NCI-H460 (cell line): ENCODE results near the gene ZBTB42. TPM values are rescaled to one million over a fixed set of nuclear protein-coding genes. Genes with fewer than 3 reads are reported as not detected.
"Not testable (repeated sequence)": the region's sequence is repeated elsewhere in the genome, so short reads cannot be mapped to it uniquely, and the experiment has no call there.

Experiments used
- DNase-seq: peaks from one replicate; pipeline ENCODE4 v3.0.0-alpha.2; 2016; ENCODE audit warnings: low read depth; ENCODE audit errors: extremely low read depth
- total RNA-seq: library from RNA; depleted of rRNA; stranded (reverse); fragments of >200 nt; shearing (Covaris generic); gene quantifications from 2 replicates; pipeline ENCODE4 v1.2.3, GENCODE V29; 2014

The ZBTB42 gene
- total RNA-seq, 1 experiment from 2014 or later: 3.1 TPM

DNA sequence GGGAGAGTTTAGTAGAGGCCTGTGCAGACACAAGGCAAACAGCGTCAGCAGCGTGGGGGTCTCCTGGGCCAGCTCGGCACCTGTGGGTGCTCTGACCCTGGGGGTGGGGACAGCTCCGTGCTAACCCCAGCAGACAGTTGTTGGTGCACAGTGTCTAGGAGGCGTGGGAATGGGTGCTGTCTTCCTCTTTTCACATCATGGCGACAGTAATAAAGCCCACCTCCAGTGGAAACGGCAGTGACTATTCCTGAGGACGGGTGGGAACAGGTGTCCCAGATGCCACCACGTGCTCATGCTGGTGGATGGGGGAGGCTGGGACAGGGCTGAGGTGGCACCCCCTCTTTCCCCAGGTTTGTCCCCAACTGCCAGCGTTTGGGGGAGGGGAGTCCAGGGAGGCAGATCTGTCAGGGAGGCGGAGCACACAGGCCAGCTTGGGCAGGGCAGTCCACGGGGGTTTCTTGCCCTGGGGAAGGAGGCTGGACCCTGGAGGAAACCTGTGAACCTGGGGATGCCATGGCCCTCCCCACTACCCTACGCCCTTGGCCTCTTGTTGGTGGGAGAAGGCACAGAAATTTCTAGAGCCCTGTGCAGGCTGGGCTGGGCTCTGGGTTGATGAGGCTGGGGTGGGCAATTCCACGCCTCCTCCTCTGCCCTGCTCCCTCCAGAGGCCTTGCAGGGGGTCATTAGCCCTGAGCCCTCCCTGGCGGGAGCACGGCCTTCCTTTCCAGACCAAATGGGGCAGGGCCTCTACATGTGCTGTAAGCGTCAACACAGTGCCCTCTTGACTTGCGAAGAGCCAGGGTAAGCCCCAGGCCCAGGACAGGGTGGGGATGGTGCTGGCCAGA is 3.8 kb downstream of the ZBTB42 start:
- DNase-seq: no peak

DNA sequence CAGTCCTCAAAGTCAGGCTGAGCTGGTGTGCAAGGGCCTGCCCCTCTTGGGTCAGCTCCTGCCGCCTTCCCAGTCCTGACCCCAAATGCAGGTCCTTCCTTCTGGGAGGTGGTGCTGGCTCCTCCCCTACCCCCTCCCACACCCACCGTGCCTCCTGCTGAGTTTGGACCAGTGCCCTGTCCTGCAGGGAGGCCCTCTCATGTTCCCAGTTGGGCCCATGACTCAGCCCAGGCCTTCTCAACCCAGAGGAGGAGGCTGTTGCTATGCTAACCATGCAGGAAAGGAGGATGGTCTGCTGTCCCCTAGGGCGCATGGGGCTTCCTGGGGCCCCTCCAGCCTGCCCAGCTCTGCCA is 4.4 kb downstream of the ZBTB42 start:
- no peak for DNase-seq

DNA sequence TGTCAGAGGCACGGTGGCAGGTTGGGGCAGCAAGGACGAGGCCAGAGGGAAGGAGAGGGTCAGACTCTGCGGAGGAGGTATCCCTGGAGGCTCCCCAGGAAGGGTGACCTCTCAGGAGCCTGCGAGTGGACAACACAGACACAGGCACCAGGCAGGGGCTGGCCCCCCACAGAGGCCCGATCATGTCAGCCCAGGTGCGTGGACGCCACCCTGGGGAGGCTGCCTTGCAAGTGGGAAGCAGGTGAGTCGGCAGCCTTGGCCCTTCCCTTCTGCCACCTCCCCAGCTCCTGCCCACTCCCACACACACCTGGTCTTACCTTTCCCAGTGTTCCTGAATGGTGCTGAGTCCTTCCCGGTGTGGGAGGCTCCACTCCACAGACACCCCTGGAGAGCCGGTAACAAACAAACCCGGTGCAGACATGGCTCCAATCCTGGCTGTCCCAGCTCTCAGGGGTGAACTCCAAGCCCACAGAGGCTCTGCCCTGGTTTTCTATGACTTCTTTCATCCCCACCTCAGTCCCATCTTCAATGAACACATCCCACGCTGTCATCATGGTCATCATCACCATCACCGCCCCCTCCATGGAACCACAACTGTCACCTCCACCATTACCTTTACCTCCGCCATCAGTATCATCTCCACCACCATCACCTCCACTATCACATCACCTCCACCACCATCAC is 5.2 kb downstream of the ZBTB42 start:
- no peak for DNase-seq

DNA sequence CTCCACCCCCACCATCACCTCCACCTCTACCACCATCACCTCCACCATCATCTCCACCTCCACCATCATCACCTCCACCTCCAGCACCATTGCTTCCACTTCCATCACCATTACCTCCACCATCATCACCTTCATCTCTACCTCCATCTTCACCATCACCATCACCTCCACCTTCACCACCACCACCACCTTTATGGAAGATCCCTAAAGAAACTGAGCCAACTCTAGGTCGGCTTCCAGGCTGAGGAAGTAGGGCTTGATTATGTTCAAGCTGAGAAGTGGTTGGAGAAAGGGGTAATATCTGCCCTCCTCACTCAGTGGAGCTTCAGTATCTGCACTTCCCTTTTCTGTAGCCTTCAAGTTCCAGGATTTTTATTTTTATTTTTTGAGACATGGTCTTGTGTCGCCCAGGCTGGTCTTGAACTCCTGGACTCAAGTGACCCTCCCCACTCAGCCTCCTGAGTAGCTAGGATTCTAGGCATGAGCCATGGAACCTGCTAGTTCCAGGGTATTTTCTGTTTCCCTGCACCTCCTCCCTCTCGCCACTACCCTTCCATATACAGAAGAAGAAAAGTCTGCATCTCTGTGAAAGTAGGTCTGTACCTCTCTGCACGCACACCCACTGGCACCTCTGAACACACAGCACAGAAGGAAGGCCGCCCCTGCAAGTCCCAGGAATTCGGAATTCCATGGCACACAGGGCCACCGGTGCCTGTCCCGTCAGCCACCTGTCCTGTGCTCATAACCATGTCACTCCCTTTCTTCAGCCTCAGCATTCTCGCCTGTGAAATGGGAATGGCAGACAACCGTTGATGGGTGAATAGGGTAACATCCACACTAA is 5.9 kb downstream of the ZBTB42 start:
- DNase-seq: no peak

DNA sequence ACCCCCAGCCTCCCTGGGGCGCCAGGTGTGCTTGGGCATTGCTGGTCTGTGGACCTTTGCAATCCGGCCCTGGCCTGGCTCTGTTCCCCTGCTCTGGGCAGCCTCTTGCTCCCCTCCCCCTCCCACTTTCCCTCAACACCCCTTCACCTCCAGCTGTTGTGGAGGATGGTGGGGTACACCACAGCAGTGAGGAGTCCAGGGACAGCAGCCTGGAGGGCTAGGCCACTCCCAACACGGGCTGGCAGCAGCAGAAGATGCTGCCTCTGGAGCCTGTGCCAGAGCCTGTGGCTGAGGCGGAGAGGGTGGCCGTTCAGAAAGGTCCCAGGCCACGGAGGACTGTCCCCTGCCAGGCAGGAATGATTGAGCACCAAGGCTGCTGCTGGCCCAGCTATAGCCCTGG is 7.6 kb downstream of the ZBTB42 start:
- DNase-seq: no peak

DNA sequence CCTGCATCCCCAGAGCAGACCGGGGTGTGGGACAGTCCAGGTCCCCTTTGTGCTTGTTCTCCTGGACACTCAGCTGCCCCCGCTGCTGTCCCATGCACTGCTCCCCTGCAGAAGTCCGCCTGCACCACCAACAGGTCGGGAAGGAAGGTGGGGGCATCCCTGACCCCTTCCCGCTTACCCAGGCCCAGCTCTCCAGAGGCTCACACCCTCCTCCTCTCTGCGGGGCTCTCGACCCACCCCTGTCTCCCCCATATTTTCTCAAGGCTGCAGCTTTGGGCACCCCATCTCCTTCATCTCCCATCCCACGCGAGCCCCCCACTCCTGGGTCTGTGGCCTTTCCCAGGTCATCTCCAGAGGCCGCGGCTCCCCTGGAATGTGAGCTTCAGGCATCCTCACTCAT is 9.4 kb downstream of the ZBTB42 start:
- DNase-seq: no peak

DNA sequence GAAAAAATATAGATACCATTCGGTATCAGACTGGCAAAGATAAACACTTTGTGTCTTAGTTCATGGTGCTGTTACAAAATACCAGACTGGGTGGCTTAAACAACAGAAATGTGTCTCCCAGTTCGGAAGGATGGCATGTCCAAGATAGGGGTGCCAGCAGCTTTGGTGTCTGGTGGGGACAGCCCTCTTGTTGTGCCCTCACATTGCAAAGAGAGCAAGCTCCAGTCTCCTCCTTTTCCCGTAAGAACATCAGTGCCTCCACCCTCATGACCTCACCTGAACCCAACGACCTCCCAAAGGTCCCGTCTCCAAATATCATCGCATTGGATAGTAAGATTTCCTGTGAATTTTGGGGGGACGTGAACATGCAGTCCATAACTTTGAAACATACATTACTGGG is 12.4 kb downstream of the ZBTB42 start:
- DNase-seq: no peak

DNA sequence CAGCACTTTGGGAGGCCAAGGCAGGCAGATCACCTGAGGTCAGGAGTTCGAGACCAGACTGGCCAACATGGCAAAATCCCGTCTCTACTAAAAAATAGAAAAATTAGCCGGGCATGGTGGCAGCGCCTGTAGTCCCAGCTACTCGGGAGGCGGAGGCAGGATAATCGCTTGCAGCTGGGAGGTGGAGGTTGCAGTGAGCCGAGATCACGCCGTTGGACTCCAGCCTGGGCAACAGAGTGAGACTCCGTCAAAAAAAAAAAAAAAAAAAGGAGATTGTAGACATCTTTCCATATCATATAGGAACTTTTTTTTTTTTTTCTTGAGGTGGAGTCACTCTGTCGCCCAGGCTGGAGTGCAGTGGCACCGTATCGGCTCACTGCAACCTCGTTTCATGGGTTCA is 13.8 kb downstream of the ZBTB42 start:
- not testable (repeated sequence) for DNase-seq

DNA sequence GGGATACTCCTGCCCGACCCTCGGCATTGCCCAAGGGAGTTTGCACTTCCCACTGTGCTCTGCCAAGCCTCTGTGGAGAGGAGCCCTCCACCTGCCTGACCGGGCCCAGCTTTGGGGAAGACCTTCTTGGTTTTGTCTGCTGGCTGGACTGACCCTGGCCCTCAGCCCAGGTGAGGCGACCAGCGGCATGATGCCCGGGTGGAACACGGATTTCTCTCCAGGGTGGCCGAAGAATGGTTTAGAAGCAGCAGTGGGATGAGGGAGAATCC is 15.6 kb downstream of the ZBTB42 start:
- no peak for DNase-seq

DNA sequence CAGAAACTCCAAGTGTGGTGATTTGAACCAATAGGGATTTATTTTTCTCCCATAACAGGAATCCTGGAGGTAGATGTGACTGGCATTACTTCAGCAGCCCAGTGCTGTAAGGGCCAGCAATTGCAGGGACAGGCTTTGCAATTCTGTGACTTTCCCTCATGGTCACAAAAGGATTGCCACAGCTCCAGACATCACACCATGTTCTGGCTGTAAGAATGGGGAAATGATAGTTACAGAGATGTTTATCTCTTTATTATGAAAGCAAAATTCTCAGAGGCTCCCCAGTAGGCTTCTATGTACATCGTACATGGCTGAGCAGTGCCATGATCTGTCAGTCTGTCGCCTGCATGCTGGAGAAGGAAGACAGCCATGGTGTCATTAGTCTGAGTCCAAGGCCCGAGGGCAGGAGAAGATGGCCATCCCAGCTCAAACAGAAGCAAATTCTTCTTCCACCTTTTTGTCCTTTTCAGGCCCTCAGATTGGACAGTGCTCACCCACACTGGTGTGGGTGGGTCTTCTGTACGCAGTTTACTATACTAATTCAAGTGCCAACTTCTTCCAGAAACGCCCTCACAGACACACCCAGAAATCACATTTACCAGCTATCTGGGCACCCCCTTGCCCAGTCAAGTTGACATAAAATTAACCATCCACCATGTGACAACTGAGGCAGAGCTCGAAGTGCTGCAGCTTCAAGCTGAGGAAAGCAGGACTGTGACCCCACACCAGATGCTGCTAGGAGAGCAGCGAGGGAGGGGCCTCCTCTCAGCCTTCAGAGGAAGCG is 17.2 kb downstream of the ZBTB42 start:
- no peak for DNase-seq

DNA sequence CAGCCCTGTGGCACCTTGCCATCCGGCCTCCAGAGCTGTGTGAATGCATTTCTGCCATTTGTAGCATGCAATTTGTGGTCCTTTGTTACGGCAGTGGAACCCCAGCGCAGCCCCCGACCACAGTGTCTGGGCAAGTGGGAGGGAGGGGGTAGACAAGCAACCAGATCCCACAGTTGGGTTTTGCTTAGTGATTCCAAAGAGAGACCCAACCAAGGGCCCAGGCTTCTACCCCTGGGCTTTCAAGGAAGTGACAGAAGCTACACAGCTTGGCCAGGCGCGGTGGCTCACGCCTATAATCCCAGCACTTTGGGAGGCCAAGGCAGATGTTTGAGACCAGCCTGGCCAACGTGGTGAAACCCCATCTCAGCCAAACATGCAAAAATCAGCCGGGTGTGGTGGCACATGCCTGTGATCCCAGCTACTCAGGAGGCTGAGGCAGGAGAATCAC is 17.8 kb downstream of the ZBTB42 start:
- DNase-seq: no peak

DNA sequence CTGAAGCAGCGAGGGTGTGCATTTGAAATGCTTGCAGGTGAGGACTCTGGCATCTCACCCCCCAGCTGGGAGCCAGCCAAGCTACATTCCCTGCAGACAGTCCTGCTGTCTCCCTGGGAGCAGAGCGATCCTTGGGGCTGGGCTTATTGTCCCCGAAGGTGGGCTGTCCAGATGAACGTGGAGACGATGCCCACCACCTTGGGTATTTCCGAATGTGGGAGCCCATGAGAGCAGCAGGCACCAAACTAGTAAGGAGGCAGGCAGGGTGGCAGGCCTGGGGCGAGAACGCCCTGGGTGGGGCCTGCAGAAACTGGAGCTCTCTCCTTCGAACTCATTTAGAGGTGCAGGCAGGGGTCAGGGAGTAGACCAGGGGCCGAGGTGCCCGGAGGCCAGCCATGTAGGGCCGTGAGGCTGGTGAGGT is 18.5 kb downstream of the ZBTB42 start:
- DNase-seq: no peak

DNA sequence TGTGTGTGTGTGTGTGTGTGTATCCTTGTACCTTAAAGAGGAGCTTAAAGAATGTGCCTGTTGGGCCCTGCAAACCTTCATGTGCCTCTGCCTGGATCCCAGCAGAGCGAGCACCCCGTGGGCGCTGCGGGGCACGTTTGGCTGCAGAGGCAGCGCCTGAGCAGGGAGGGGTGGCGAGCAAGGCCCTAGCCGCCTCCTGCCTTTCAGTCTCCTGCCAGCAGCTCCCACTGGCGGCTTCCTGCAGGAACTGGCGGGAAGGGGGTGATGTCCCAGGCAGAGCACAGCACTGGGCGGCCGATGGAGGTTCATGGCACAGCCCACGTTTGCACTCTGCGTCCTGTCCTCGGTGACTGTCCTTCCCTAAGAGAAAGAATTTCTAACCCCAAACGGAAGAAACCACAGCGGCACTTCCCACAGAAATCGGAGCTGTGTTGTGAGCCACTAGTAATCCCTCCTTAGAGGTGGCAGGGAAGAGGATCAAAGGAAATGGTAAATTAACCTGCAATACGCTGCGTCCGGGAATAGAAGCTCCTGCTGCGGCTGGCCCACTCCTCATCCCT is 19.8 kb downstream of the ZBTB42 start:
- peak; percentile 74 for DNase-seq

DNA sequence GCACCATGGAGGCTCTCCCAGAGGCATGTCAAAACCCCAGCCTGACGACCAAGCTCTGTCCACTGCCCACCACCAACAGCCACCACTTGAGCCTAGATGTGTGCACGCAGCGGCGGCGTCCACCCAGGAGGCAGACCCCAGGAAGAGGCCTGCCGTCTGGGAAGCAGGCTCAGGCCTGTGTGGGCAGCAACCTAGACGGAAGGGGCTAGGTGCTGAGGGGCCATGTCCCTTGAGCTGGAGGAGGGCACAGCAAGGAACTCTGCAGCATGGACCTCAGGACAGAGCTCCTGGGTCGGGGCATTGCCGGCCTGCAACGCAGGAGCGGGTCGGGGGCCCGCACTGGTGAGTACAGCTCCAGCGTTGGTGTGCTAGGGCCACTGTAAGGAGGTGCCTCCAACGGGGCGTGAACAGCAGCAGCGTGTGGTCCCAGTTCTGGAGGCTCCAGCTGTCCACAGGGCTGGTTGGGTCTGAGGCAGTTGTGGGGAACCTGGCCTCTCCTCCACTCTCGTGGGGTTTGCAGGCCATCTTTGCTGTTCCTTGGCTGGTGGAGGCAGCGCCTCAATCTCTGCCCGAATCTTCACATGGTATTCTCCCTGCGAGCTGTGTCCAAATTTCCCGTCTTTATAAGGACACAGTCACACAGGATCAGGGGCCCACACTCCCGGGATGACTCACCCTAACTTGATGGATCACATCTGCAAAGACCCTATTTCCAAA is 20.5 kb downstream of the ZBTB42 start:
- DNase-seq: no peak

DNA sequence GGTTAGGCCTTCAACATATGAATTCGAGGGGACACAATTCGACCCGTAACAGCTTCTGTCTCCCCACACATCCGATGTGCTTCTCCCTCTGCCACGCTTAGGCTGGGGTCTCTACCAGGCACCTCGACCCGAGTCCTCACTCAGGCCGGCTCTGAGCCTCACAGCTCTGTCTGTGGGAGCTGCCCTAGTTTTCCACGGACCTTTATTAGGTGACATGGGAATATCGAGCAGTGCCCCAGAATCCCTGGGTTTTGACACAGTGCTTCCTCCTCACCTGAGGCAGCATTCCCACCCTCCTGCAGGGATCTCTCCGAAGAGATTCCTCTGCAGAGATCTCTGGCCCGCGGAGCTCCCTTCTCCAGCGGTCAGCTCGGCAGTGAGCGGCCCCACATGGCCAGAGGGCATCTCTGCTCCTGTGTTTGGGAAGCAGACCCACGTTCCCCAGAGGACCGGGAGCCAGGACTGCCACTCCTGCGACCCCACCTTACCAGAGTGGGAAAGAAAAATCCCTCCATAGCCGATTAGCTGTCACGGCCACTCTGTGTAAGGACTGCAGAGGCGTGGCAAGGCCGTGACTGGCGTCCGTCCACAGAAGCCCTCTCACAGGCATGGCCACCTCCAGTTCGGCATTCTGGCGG is 21.2 kb downstream of the ZBTB42 start:
- DNase-seq: no peak

DNA sequence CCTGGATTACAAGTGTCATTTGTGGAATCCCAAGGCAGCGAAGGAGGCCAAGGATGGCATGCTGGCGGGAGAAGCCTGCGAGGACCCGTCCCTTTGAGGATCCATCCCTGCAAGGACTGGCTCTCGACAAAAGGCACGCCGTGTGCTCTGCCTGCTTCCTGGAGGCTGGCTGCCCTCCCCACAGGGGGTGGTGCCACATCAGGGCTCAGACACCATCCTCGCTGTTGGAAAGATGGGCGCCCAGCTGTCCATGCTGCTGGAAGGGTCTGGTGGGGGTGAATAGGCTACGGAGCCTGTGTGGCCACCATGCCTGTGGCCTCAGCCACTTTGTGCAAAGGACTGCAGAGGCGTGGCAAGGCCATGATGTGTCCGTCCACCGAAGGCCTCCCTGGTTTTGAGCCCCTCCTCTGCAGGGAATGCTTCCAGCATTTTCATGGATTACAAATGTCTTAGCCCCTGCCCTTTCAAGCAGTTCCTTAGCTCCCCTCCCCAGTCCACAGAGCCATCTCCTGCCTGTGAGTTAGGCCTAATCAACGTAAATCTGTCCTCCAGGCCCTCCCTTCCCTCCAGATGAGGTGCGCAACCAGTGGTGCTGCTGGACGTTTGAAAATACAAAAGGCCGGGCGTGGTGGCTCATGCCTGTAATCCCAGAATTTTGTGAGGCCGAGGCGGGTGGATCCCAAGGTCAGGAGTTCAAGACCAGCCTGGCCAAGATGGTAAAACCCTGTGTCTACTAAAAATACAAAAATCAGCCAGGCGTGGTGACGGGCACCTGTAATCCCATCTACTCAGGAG is 22.1 kb downstream of the ZBTB42 start:
- DNase-seq: no peak

DNA sequence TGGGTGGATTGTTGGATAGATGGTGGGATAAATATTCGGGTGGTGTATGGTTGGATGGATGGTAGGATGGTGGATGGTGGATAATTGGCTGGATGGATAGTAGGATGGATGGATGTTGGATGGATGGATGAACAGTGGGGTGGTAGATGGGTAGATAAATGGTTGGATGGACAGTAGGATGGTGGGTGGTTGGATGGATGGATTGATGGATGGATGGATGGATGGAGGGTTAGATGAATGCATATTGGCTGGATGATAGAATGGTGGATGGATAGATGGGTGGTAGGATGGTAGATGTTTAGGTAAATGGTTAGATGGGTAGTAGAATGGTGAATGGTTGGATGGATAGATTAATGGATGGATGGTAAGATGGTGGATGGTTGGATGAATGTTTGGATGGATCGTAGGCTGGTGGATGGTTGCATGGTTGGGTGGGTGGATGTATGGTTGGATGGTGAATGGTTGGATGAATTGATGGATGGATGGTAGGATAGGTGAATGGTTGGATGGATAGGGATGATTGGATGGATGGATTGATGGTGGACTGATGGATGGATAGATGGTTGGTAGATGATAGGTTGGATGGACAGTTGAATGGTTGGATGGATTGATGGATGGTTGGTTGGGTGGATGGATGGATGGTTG is 23.6 kb downstream of the ZBTB42 start:
- DNase-seq: no peak
